Measurements from ENCODE around the gene MT1F.
"Not testable (repeated sequence)": the region's sequence is repeated elsewhere in the genome, so short reads cannot be mapped to it uniquely, and the experiment has no call there.

Gene MT1F

GRCh38 chr16:56616608-56617211 lies 41.0 kb upstream of the MT1F start:
- Histone ChIP-seq H3K36me3 (ENCODE audit: control insufficient read depth, insufficient read depth, low read length) (no peaks in the 10 kb centered on the region), H3K4me3 (ENCODE audit: low read depth, low read length) (peak overlapping the region; percentile 67), H3K4me1 (ENCODE audit: control insufficient read depth, insufficient read depth, low read length) (peaks cover 12% of the 10 kb centered on the region), H3K9ac (ENCODE audit: low read depth, low read length) (no peak overlapping the region), H3K9me3 (ENCODE audit: control insufficient read depth, insufficient read depth, low read length) (no peaks in the 10 kb centered on the region), H3K27me3 (ENCODE audit: control insufficient read depth, insufficient read depth, low read length) (peaks cover 81% of the 10 kb centered on the region)

DNA sequence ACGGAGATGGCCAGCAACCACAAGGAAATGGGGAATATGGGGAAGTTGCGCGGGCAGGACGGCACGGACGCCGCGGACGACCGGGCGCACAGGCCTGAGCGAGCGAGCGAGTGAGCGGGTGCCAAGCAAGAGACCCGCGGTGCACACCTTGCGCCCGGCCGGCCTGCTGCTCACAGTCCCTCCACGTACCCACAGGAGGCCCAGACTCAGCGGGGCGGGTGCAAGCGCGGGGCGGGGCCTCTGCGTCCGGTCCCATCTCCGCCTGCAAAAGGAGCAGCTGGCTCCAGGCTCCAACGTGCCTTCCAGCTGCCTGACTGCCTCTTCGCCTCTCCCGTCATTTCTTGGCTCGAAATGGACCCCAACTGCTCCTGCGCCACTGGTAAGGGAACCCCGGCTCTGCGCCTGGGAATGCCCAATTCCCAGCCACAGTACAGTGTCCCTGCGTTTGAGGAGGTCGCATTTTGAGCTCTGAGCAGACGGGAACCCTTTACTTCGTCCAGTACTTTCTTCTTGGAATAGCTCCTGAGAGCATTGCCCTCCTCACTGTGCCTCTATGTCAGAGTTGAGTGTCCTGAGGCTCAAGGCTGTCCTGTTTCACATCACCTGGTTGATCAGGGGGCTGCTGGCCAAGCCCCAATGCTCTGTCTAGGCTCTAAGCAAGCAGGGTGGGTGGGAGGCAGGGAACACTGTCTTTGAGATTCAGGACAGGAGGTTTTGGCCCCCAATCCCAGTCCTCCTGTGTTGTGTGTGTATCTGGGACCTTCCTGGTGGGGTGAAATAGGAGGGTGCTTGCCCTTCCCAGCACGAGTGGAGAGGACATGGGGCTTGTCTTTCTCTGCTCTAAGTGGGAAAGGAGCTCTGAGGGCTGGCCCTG lies 40.3 kb upstream of the MT1F start:
- peaks cover 17% of the 10 kb centered on the region for H3K4me1 ChIP-seq (ENCODE audit: control insufficient read depth, insufficient read depth, low read length)
- peaks cover 80% of the 10 kb centered on the region for H3K27me3 ChIP-seq (ENCODE audit: control insufficient read depth, insufficient read depth, low read length)
- no peaks in the 10 kb centered on the region for H3K36me3 ChIP-seq (ENCODE audit: control insufficient read depth, insufficient read depth, low read length)
- no peaks in the 10 kb centered on the region for H3K9me3 ChIP-seq (ENCODE audit: control insufficient read depth, insufficient read depth, low read length)
- peak overlapping the region; percentile 67 for H3K4me3 ChIP-seq (ENCODE audit: low read depth, low read length)
- no peak overlapping the region for H3K9ac ChIP-seq (ENCODE audit: low read depth, low read length)

DNA sequence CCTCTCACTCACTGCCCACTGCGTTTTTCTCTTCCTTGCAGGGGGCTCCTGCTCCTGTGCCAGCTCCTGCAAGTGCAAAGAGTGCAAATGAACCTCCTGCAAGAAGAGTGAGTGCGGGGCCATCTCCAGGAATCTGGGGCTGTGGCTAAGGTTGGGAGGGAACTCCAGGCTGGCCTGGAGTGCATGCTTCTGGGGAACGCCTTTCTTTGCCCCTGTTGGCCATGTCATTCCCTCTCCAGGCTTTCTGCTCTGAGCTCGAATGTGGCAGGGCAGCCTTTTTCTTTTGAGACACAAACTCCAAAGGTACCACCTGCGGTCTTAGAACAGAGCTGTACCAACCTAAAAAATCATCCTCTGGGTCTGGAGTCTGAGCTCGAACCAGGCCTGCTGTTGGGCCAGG lies 39.6 kb upstream of the MT1F start:
- Histone ChIP-seq H3K4me3 (ENCODE audit: low read depth, low read length) (peak overlapping the region; percentile 18), H3K27me3 (ENCODE audit: control insufficient read depth, insufficient read depth, low read length) (peaks cover 85% of the 10 kb centered on the region), H3K9ac (ENCODE audit: low read depth, low read length) (no peak overlapping the region), H3K36me3 (ENCODE audit: control insufficient read depth, insufficient read depth, low read length) (no peaks in the 10 kb centered on the region), H3K4me1 (ENCODE audit: control insufficient read depth, insufficient read depth, low read length) (peaks cover 17% of the 10 kb centered on the region), H3K9me3 (ENCODE audit: control insufficient read depth, insufficient read depth, low read length) (no peaks in the 10 kb centered on the region)

- H3K27me3 ChIP-seq (ENCODE audit: control insufficient read depth, insufficient read depth, low read length) = peaks cover 88% of the 10 kb centered on the region
- H3K4me1 ChIP-seq (ENCODE audit: control insufficient read depth, insufficient read depth, low read length) = peaks cover 17% of the 10 kb centered on the region
- H3K36me3 ChIP-seq (ENCODE audit: control insufficient read depth, insufficient read depth, low read length) = no peaks in the 10 kb centered on the region
- no peaks in the 10 kb centered on the region for H3K9me3 ChIP-seq (ENCODE audit: control insufficient read depth, insufficient read depth, low read length)
- H3K9ac ChIP-seq (ENCODE audit: low read depth, low read length) = no peak overlapping the region
- H3K4me3 ChIP-seq (ENCODE audit: low read depth, low read length) = no peak overlapping the region
These were observed 37.3 kb upstream of the MT1F start for GRCh38 chr16:56620339-56620897.

DNA sequence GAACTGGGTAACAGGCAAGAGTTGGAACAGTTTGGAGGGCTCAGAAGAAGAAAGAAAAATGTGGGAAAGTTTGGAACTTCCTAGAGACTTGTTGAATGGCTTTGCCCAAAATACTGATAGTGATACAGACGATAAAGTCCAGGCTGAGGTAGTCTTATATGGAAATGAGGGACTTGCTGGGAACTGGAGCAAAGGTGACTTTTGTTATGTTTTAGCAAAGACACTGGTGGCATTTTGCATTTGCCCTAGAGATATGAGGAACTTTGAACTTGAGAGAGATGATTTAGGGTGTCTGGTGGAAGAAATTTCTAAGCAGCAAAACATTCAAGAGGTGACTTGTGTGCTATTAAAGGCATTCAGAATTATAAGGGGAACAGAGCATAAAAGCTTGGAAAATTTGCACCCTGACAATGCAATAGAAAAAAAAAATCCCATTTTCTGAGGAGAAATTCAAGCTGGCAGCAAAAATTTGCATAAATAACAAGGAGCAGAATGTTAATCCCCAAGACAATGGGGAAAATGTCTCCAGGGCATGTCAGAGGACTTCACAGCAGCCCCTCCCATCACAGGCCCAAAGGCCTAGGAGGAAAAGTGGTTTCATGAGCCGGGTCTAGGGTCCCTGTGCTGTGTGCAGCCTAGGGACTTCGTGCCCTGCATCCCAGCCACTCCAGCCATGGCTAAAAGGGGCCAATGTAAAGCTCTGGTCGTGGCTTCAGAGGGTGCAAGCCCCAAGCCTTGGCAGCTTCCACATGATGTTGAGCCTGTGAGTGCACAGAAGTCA lies 35.9 kb upstream of the MT1F start:
- H3K27me3 ChIP-seq (ENCODE audit: control insufficient read depth, insufficient read depth, low read length) = peaks cover 90% of the 10 kb centered on the region
- not testable (repeated sequence) for H3K9me3 ChIP-seq (ENCODE audit: control insufficient read depth, insufficient read depth, low read length); H3K9ac ChIP-seq (ENCODE audit: low read depth, low read length); H3K4me3 ChIP-seq (ENCODE audit: low read depth, low read length); H3K36me3 ChIP-seq (ENCODE audit: control insufficient read depth, insufficient read depth, low read length)
- peaks cover 20% of the 10 kb centered on the region for H3K4me1 ChIP-seq (ENCODE audit: control insufficient read depth, insufficient read depth, low read length)

- Histone ChIP-seq H3K27me3 (ENCODE audit: control insufficient read depth, insufficient read depth, low read length) (peaks cover 86% of the 10 kb centered on the region), H3K4me1 (ENCODE audit: control insufficient read depth, insufficient read depth, low read length) (peaks cover 14% of the 10 kb centered on the region)
- H3K9me3 ChIP-seq (ENCODE audit: control insufficient read depth, insufficient read depth, low read length); H3K9ac ChIP-seq (ENCODE audit: low read depth, low read length); H3K36me3 ChIP-seq (ENCODE audit: control insufficient read depth, insufficient read depth, low read length); H3K4me3 ChIP-seq (ENCODE audit: low read depth, low read length): not testable (repeated sequence)
These were observed 34.6 kb upstream of the MT1F start for GRCh38 chr16:56623184-56623583.

DNA sequence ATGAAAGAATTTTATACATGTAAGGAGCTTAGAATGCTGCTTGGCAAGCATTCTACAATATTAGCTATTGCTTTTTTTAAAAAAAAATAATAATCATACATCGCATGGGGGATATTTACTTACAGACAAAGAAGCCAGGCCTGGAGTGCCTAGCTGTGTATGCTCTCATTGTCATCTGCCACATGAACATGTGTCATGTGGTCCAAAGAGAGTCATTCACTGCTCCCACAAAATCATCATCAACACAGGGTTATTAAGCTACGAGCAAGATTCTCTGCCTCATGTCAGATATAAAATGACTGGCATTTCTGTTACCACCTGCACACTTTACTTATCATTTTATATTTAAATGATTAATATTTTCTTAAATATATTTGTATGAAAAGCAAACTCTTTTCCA lies 34.1 kb upstream of the MT1F start:
- no peaks in the 10 kb centered on the region for H3K9me3 ChIP-seq (ENCODE audit: control insufficient read depth, insufficient read depth, low read length)
- no peaks in the 10 kb centered on the region for H3K36me3 ChIP-seq (ENCODE audit: control insufficient read depth, insufficient read depth, low read length)
- no peak overlapping the region for H3K9ac ChIP-seq (ENCODE audit: low read depth, low read length)
- H3K4me1 ChIP-seq (ENCODE audit: control insufficient read depth, insufficient read depth, low read length) = peaks cover 14% of the 10 kb centered on the region
- peaks cover 86% of the 10 kb centered on the region for H3K27me3 ChIP-seq (ENCODE audit: control insufficient read depth, insufficient read depth, low read length)
- no peak overlapping the region for H3K4me3 ChIP-seq (ENCODE audit: low read depth, low read length)

- Histone ChIP-seq H3K9ac (ENCODE audit: low read depth, low read length) (peak within 1 kb of the TSS; percentile 24), H3K9me3 (ENCODE audit: control insufficient read depth, insufficient read depth, low read length) (no peaks in the 10 kb centered on the region), H3K4me3 (ENCODE audit: low read depth, low read length) (peak within 1 kb of the TSS; percentile 67), H3K27me3 (ENCODE audit: control insufficient read depth, insufficient read depth, low read length) (peaks cover 86% of the 10 kb centered on the region), H3K4me1 (ENCODE audit: control insufficient read depth, insufficient read depth, low read length) (peaks cover 14% of the 10 kb centered on the region), H3K36me3 (ENCODE audit: control insufficient read depth, insufficient read depth, low read length) (no peaks in the 10 kb centered on the region)
These were observed 32.4 kb upstream of the MT1F start, which contains the start of gene MT1E for GRCh38 chr16:56625140-56625942. Gene MT1E (plus strand): TSS chr16:56625781. CDS start chr16:56625852, 71 bp downstream.

- Histone ChIP-seq H3K27me3 (ENCODE audit: control insufficient read depth, insufficient read depth, low read length) (peaks cover 91% of the 10 kb centered on the region), H3K9me3 (ENCODE audit: control insufficient read depth, insufficient read depth, low read length) (no peaks in the 10 kb centered on the region), H3K4me1 (ENCODE audit: control insufficient read depth, insufficient read depth, low read length) (peaks cover 14% of the 10 kb centered on the region), H3K36me3 (ENCODE audit: control insufficient read depth, insufficient read depth, low read length) (no peaks in the 10 kb centered on the region), H3K9ac (ENCODE audit: low read depth, low read length) (no peak overlapping the region), H3K4me3 (ENCODE audit: low read depth, low read length) (peak overlapping the region; percentile 67)
These were observed 31.7 kb upstream of the MT1F start for GRCh38 chr16:56625943-56626654.

GRCh38 chr16:56626685-56627084 lies 31.1 kb upstream of the MT1F start:
- peaks cover 8% of the 10 kb centered on the region for H3K4me1 ChIP-seq (ENCODE audit: control insufficient read depth, insufficient read depth, low read length)
- peaks cover 93% of the 10 kb centered on the region for H3K27me3 ChIP-seq (ENCODE audit: control insufficient read depth, insufficient read depth, low read length)
- H3K36me3 ChIP-seq (ENCODE audit: control insufficient read depth, insufficient read depth, low read length) = no peaks in the 10 kb centered on the region
- H3K9me3 ChIP-seq (ENCODE audit: control insufficient read depth, insufficient read depth, low read length) = no peaks in the 10 kb centered on the region
- peak overlapping the region; percentile 67 for H3K4me3 ChIP-seq (ENCODE audit: low read depth, low read length)
- H3K9ac ChIP-seq (ENCODE audit: low read depth, low read length) = no peak overlapping the region

Measured in iPS-15b (cell line).